ENCODE measurements around the gene AK1. TPM values are rescaled to one million over a fixed set of nuclear protein-coding genes. Genes with fewer than 3 reads are reported as not detected.

AK1 gene
- total RNA-seq, 1 donor from 2014 or later, result 39.4 TPM

- Mint-ChIP-seq H3K27me3 (ENCODE audit: low read depth) (no peaks in the 10 kb centered on the region), H3K4me3 (no peak overlapping the region), H3K36me3 (peaks cover 11% of the 10 kb centered on the region), H3K4me1 (peaks cover 11% of the 10 kb centered on the region), H3K9me3 (no peaks in the 10 kb centered on the region), H3K27ac (no peak overlapping the region)
- DNase-seq (ENCODE audit: low spot score in 2 of 2, unreplicated experiment in 2 of 2), result no peak
- TF ChIP-seq CTCF (IDR thresholded peaks at IDR 0.05; ENCODE audit: unreplicated experiment), result no peak
These were observed 35.4 kb upstream of the AK1 start for GRCh38 chr9:127912882-127913281.

- H3K9me3 Mint-ChIP-seq, result no peaks in the 10 kb centered on the region
These were observed 34.8 kb upstream of the AK1 start for GRCh38 chr9:127912296-127912695.

GRCh38 chr9:127910613-127911205 is 33.2 kb upstream of the AK1 start:
- no peak for TF ChIP-seq CTCF (IDR thresholded peaks at IDR 0.05; ENCODE audit: unreplicated experiment)
- no peak overlapping the region for H3K27ac Mint-ChIP-seq
- H3K4me1 Mint-ChIP-seq, result peaks cover 3% of the 10 kb centered on the region
- H3K9me3 Mint-ChIP-seq, result no peaks in the 10 kb centered on the region
- no peak overlapping the region for H3K4me3 Mint-ChIP-seq
- peaks cover 11% of the 10 kb centered on the region for H3K36me3 Mint-ChIP-seq
- no peak for DNase-seq (ENCODE audit: low spot score in 2 of 2, unreplicated experiment in 2 of 2)
- no peaks in the 10 kb centered on the region for H3K27me3 Mint-ChIP-seq (ENCODE audit: low read depth)

More at GRCh38 chr9:127912296-127912695, 34.8 kb upstream of the AK1 start:
- no peaks in the 10 kb centered on the region for H3K27me3 Mint-ChIP-seq (ENCODE audit: low read depth)
- peaks cover 11% of the 10 kb centered on the region for H3K36me3 Mint-ChIP-seq
- no peak for TF ChIP-seq CTCF (IDR thresholded peaks at IDR 0.05; ENCODE audit: unreplicated experiment)
- H3K27ac Mint-ChIP-seq, result no peak overlapping the region
- DNase-seq (ENCODE audit: low spot score in 2 of 2, unreplicated experiment in 2 of 2), result no peak
- peaks cover 11% of the 10 kb centered on the region for H3K4me1 Mint-ChIP-seq
- no peak overlapping the region for H3K4me3 Mint-ChIP-seq

GRCh38 chr9:127909839-127910273 is 32.4 kb upstream of the AK1 start:
- Mint-ChIP-seq H3K9me3 (no peaks in the 10 kb centered on the region), H3K27ac (no peak overlapping the region), H3K27me3 (ENCODE audit: low read depth) (no peaks in the 10 kb centered on the region), H3K4me3 (no peak overlapping the region), H3K36me3 (peaks cover 11% of the 10 kb centered on the region), H3K4me1 (peaks cover 8% of the 10 kb centered on the region)
- DNase-seq (ENCODE audit: low spot score in 2 of 2, unreplicated experiment in 2 of 2), result no peak
- TF ChIP-seq CTCF (IDR thresholded peaks at IDR 0.05; ENCODE audit: unreplicated experiment), result no peak

- Mint-ChIP-seq H3K27ac (no peak overlapping the region), H3K36me3 (peaks cover 11% of the 10 kb centered on the region)
- no peak for TF ChIP-seq CTCF (IDR thresholded peaks at IDR 0.05; ENCODE audit: unreplicated experiment)
These were observed 31.1 kb upstream of the AK1 start for GRCh38 chr9:127908660-127908926.

More at GRCh38 chr9:127908660-127908926, 31.1 kb upstream of the AK1 start:
- H3K27me3 Mint-ChIP-seq (ENCODE audit: low read depth), result no peaks in the 10 kb centered on the region
- no peak overlapping the region for H3K4me3 Mint-ChIP-seq
- no peak for DNase-seq (ENCODE audit: low spot score in 2 of 2, unreplicated experiment in 2 of 2)
- H3K4me1 Mint-ChIP-seq, result peaks cover 20% of the 10 kb centered on the region
- H3K9me3 Mint-ChIP-seq, result no peaks in the 10 kb centered on the region

All from mesothelial cell of epicardium (in vitro differentiated cells).